Measurements from ENCODE around the gene DUS2.

DUS2 gene

DNA sequence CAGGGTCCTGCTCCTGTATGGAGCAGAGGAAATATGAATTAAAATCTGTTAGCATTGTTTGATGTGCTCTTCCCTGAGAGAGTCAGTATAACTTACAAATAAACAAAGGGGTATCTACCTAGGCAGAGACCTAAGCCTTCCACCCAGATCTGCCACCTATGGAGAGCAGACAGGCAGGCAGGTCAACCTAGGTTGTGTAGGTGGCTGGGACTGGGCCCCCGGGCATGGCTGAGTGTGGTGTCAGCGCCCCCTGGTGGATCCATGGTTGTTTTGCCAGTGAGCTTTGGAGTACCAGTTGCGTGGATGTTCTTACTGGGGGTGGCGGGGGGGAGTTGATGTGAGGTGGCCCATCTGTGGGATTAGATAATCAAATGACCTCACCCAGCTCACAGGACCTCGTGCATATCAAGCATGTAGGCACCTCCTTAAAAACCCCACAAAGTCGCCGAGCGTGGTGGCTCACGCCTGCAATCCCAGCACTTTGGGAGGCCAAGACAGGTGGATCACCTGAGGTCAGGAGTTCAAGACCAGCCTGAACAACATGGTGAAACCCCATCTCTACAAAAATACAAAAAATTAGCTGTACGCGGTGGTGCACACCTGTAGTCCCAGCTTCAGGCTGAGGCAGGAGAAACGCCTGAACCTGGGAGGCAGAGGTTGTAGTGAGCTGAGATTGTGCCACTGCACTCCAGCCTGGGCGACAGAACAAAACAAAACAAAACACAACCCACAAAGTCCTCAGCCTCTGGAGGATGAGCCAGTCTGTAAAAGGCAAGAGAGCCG lies 17.6 kb downstream of the DUS2 start:
- peak; percentile 73 to 82 for DNase-seq (ENCODE audit: extremely low read depth in 1 of 2, low read depth in 1 of 2)

DNA sequence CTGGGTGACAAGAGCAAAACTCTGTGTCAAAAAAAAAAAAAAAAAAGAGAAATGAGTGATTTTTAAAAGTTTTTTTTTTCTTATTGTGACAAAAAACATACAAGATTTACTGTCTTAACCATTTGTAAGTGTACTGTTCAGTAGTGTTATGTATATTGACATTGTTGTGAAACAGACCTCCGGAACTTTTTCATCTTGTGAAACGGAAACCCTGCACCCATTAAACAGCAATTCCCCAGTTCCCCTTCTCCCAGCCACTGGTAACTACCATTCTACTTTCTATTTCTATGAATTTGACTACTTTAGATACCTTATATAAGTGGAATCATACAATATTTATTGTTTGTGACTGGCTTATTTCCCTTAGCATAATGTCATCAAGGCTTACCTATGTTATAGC lies 18.7 kb downstream of the DUS2 start:
- no peak for DNase-seq (ENCODE audit: extremely low read depth in 1 of 2, low read depth in 1 of 2)

DNA sequence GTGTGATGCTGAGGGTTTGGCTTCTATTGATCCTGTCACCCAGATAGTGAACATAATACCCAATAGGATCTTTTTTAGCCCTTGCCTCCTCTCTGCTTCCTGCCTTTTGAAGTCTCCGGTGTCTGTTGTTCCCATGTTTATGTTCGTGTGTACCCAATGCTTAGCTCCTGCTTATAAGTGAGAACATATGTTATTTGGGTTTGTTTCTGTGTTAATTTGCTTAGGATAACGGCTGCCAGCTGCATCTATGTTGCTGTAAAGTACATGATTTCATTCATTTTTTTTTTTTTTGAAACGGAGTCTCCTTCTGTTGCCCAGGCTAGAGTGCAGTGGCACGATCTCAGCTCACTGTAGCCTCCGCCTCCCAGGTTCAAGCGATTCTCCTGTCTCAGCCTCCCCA lies 23.0 kb downstream of the DUS2 start:
- no peak for DNase-seq (ENCODE audit: extremely low read depth in 1 of 2, low read depth in 1 of 2)

DNA sequence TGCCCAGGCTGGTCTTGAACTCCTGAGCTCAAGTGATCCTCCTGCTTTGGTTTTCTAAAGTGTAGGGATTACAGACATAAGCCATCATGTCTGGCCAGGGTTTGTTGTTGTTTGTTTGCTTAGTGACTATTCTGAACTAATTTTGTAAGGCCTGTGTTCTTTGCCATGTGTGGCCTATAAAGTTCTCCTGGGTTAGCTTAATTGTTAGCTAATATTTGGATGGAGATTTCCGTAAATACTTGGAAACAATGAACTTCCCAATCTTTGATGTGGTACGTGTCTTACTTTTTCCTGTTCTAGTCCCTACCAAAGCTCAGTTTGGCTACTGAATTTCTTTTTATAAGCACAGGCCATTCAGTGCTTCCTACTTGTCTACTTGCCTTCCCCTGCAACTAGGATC lies 24.9 kb downstream of the DUS2 start:
- no peak for DNase-seq (ENCODE audit: extremely low read depth in 1 of 2, low read depth in 1 of 2)

DNA sequence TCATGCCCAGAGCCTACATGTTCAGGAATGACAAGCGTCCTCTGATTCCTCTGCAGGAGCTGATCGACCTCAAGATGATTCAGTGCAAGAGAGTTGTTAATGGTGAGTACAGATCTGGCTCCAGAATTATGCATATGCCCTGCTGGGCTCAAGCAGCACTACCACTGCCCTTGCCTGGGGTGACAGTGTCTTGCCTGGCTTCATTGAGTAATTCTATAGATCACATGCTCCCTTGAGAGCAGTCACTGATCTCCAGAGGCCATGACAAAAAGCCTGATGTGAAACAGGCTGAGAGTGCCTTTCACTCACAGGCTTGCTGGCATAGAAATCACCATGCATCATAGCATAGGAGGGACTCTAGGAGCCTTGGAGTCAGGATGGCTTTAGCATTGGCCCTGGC lies 26.4 kb downstream of the DUS2 start:
- DNase-seq (ENCODE audit: extremely low read depth in 1 of 2, low read depth in 1 of 2) = no peak

DNA sequence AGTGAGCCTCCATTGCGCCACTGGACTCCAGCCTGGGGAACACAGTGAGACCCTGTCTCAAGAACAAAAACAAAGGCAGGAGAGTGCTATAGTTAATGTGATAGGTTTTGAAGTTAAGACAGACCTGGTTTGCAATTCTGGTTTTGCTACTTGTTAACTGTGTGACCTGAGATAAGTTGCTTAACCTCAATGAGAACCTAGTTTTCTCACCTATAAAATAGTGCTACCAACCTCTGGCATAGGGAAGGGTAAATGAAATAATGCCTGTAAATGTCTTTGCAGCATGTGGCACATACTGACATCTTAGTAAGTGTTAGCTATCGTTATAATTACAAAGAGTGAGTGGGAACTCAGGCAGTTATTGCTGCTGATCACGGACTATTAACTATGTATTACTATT lies 32.3 kb downstream of the DUS2 start:
- no peak for DNase-seq (ENCODE audit: extremely low read depth in 1 of 2, low read depth in 1 of 2)

DNA sequence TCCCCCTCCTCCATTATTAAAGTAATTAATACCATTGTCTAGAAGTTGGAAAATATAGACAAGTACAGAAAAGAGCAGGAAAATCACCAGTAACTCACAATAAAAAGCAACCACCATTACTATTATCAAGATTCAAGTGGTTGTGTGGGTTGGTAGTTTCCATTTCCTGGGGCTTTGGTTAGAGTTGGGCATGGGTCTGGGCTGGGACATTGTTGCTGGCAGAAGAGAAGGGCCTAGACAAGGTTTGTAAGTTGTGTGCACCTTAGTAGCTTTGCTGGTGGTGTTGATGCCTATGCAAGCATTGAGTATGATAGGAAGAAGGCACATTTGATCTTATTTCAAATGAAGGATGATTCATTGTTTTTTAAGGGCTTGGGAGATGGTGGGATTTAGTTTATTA lies 36.7 kb downstream of the DUS2 start:
- DNase-seq (ENCODE audit: extremely low read depth in 1 of 2, low read depth in 1 of 2) = no peak

DNA sequence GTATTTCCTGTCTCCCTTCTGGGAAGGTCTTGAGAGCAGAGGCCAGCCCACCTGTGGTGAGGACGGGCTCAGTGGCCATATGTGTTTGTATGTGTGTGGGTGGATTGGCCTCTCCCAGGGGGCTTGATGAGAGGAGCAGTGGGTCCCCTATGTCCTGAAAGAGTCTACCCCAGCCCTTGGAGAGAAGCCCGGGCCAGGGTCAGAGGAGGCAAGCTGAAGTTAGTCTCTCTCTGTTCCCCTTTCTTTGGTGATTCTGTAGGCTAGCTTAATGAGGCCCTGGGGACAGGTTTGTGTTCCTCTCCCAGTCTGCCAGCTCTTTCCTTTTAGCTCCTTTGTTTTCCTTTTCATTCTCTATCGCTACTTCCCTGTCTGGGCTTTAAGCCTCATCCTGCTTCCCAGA lies 38.3 kb downstream of the DUS2 start:
- DNase-seq (ENCODE audit: extremely low read depth in 1 of 2, low read depth in 1 of 2) = no peak

DNA sequence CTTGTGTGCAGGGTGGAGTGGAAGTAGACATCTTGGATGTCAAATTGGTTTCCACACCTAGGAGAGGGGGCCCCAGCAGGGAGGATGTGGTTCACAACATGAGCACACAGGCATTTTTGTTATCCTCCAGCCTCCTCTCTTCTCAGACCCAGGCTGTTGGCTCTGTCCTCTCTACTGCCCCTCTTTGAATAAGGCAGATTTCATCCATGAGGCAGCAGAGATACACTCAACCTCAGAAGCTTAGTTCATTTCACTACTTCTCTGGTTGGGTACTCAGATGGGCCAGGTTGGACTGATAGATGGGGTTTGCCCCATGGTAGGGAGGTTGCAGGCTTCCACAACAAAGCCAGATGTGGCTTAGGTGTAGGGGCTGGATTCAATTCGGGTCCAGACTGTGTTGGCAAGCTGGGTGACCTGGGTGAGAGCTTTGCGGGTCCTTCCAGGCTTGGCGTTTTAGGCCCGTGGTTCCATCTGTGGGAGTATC lies 39.9 kb downstream of the DUS2 start:
- no peak for DNase-seq (ENCODE audit: extremely low read depth in 1 of 2, low read depth in 1 of 2)

DNA sequence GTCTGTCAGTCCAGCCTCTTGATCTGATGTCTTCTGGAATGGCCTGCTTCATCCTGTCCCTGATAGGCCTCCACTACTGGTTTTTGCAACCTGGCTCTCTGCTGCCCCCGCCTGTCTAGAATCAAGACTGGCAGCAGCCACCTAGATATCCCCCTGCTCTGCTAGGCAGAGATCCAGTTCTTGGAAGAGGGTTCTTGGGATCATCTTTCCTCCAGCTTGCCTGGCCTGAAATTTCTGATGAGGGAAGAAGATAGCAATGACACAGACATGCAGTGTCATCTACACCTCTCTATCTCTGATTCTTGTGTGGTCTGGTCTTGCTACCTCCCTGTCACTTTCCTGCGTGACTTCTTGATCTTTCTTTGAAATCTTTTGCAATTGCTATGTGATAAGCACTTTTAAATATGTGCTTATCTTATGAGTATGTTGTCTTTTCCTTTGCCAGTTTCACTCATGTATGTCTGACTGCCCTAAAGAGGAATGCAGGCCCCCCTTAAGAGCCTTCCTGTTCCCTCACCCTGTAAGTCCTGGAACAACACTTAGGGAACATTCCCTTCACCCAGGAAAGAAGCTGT lies 41.8 kb downstream of the DUS2 start:
- DNase-seq (ENCODE audit: extremely low read depth in 1 of 2, low read depth in 1 of 2) = peak in 1 of 2 donors; percentile 59

DNA sequence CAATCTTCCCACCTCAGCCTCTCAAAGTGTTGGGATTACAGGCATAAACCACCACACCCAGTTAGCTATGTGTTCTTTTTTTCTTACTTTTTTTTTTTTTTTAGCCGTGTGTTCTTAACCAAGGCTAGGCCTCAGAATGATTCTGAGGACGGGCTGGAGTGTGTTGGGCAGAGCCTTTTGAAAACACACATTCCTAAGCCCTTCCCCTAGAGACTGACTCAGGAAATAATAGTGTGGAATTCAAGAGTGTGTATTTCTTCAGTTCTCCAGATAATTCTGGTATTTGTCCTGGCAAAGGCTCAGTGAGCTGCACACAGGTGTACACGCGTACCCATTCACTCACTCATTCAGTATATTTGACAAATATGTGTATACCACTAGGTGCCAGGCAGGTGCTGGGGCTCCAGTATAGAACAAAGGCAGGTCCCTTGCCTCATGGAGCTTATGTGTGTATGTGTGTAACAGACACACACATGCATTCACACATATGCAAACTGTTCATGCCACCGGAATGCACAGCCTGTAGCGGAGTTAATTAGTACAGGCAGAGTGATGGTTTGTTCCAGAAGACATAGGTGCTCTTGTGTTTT lies 42.7 kb downstream of the DUS2 start:
- no peak for DNase-seq (ENCODE audit: extremely low read depth in 1 of 2, low read depth in 1 of 2)

DNA sequence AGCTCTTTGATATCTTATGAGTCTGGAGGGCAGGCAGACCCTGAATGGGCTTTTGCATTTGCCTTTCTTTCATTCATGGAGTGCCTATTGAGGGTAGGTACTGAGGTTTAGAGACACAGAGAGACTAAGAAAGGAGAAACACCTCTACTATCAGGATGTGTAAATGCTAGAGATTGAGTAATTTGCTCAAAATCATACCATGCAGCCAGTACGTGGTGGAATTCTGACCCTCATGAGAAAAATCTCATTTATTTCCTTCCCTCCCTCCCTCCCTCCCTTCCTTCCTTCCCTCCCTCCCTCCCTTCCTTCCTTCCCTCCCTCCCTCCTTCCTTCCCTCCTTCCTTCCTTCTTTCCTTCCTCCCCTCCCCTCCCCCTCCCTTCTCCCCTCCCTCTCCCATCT lies 43.7 kb downstream of the DUS2 start:
- DNase-seq (ENCODE audit: extremely low read depth in 1 of 2, low read depth in 1 of 2) = no peak

DNA sequence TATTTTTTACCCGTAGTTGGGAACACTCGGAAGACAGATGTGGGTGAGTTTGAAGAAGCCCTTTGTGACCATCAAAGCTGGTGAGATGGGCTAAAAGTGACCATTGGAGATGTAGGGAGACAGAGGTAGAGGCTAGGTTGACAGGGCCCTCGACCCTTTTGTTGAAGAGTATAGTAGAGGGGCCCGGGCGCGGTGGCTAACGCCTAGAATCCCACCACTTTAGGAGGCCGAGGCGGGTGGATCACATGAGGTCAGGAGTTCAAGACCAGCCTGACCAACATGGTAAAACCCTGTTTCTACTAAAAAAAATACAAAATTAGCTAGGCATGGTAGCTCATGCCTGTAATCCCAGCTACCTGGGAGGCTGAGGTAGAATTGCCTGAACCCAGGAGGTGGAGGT lies 45.8 kb downstream of the DUS2 start:
- no peak for DNase-seq (ENCODE audit: extremely low read depth in 1 of 2, low read depth in 1 of 2)

DNA sequence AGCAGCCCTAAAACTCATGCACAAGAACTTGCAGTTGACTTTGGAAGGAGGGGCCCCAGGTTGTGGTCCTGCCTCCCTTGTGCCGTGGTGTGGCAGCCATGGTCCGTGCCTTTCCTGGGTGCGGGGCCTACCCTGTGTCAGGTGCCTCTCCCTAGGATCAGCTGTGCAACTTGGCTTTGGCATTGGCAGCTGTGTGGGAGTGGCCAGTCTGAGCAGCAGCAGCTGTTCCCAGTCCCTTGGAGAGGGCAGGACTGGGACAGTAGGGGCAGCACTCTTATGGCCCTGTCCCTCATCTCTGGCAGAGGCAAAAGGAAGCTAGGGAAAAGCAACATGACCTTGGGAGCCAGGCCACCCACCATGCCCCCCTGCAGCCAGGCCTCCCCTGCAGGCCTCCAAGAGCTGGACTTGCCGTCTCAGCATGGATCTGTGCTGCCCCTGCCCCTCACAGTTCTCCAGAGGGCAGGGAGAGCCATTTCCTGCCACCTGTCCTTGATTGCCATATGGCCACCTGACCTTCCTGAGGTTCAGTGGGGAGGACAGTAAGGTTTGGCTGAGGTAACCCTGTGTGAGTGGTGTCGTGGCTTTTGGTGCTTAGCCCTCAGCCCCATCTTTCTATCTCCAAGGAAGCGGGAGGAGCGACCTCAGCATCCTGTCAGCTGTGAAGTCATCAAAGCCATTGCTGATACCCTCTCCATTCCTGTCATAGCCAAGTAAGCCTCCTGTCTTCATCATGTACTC lies 46.6 kb downstream of the DUS2 start:
- DNase-seq (ENCODE audit: extremely low read depth in 1 of 2, low read depth in 1 of 2) = no peak

DNA sequence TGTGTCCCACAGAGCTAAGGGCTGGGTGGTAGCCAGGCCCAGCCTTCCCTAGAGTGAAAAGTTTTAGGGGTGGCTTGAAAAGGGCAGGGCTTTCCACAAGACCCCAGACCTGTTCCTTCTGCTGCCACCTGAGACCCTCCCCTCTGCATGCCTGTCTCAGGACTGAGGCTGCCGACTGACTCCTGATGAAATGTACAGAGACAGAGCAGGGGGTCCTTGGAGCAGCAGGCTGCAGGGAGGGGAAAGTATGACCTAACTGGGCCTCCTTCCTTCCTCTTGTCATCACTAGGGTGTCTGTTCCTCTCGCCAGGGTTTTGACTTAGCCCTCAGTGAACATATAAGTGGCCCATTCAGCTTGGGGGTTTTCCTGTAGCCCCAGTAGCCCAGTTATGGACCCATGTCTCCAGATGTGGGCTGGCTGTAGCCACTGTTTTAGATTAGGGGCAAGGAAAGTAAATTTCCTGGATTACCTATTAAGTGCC lies 47.2 kb downstream of the DUS2 start:
- DNase-seq (ENCODE audit: extremely low read depth in 1 of 2, low read depth in 1 of 2) = no peak

DNA sequence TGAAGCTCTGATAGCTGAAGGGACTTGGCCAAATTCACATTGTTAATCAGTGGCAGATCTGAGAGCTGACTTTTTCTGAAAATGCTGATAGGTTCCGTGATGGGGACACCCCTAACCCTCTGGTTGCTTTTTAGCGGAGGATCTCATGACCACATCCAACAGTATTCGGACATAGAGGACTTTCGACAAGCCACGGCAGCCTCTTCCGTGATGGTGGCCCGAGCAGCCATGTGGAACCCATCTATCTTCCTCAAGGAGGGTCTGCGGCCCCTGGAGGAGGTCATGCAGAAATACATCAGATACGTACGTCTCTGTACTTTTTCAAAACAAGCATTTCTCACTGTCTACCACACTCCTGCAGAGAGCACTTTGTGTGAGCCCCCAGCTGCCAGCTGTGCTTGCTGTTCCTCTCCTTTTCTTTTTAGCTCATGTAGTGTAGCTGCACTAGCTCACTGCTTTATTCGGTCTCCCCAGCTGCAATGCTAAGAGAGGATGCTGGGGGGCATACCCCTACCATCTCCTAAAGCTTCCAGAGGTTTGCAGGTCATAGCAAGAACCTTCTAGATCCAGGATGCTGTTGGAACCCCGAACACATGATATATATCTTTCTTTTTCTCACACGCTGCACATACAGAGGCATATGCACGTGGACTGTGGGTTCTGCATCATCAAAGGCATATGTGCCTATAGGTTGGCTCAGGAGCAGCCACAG lies 47.9 kb downstream of the DUS2 start:
- DNase-seq (ENCODE audit: extremely low read depth in 1 of 2, low read depth in 1 of 2) = no peak

DNA sequence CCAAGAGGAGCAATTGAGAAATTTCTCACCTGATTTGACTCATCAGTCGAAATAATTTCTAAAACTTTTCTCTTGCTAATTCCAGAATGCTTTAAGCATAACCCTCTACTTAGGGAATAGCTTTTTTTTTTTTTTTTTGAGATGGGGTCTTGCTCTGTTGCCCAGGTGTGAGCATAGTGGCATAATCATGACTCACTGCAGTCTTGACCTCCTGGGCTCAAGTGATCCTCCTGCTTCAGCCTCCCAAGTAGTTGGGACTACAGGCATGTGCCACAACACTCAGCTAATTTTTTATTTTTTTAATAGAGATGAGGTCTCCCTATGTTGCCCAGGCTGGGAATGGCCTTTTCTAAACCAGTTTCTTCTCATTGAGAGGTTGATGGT lies 48.4 kb downstream of the DUS2 start:
- DNase-seq (ENCODE audit: extremely low read depth in 1 of 2, low read depth in 1 of 2) = no peak

DNA sequence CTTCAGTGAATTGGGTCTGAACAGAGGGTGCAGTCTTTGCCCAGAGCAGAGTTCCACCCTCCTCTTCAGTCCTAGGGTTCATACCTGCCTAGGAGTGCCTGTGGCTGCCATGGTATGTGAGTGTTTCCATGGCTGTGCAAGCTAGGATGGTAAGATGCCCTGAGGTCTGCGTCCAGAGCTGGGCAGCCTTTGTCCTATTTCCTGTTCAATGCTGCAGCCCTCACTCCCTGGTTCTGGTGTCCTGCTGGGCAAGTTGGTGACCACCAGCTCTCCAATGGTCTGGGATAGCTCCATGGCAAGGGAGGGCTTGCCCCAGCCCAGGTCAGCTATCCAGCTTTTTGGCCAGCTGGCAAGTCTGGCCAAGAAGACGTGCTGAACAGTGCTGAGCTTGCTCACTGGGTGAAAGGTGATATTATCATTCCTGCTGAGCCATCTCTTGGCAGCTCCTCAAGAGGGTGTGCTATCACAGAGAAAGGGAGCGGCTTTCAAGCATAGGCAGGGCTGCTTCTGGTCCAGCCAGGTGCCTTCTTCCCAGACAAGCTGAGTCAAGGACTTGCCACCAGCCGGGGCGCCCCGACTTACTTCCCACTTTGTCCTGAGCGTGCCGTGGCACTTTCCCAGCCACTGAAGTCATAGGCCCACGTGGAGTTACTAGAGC lies 49.1 kb downstream of the DUS2 start:
- DNase-seq (ENCODE audit: extremely low read depth in 1 of 2, low read depth in 1 of 2) = no peak

DNA sequence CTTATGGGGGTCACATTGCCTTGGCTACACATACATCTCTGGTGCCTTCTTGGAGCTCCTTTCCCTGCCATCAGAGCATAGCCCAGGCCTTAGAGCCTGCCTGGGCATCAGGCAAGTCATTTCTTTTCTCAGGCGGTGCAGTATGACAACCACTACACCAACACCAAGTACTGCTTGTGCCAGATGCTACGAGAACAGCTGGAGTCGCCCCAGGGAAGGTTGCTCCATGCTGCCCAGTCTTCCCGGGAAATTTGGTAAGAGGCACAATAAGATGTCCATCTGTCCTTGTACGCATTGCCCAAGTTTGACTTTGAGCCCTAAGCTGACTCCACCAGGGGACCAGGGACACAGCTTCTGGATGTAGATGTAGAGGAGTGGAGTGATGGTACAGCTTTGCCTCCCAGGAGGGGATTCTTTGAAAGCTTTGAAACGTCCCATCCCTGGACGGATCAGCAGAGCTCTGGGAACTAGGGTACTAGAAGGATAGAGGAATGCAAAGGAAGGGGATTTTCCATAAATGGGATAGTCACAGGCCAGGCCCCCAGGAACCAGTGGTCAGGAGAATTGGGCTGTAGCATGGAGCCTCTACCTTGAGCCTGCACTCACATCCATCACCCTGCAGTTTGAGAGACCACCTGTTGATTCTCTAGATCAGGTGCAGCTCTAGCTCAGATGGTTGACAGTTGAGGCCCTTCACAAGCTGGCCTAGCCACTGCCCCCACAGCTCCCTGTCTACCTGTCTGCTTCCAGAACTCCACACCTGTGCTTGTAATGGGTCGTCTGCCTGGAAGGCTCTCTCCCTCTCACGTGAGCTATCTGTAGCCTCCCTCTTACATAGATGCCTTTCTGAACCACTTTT lies 51.0 kb downstream of the DUS2 start:
- DNase-seq (ENCODE audit: extremely low read depth in 1 of 2, low read depth in 1 of 2) = no peak

Measured in stimulated activated CD8-positive, alpha-beta memory T cell treated with anti-CD3 and anti-CD28 coated beads, Interleukin-7, amount 100 ng/mL, for 48 hours (primary cell).